ENCODE results near the gene KDM5A. TPM values are rescaled to one million over a fixed set of nuclear protein-coding genes. Genes with fewer than 3 reads are reported as not detected.

KDM5A gene
- total and polyA plus RNA-seq, 2 experiments from 2014 or later: 47.1 to 48.3 TPM

GRCh38 chr12:401235-402028 is 12.3 kb upstream of the KDM5A start, which contains the start of gene CCDC77 (continued):
- TF ChIP-seq ZNF462 (CRISPR knock-in tag; IDR thresholded peaks at IDR 0.05) (no peak), CREB1 (CRISPR knock-in tag; IDR thresholded peaks at IDR 0.05; ENCODE audit: low read depth) (peak; percentile 76), EZH2 (IDR thresholded peaks at IDR 0.05; ENCODE audit: low read depth, unreplicated experiment) (no peak), STAT1 (IDR thresholded peaks at IDR 0.05; ENCODE audit: unreplicated experiment) (no peak), ZNF114 (CRISPR knock-in tag; IDR thresholded peaks at IDR 0.05) (no peak), REST (IDR thresholded peaks at IDR 0.05; ENCODE audit: unreplicated experiment) (no peak)
